BJ (cell line): Measurements from ENCODE around the gene ORM2. TPM values are rescaled to one million over a fixed set of nuclear protein-coding genes. Genes with fewer than 3 reads are reported as not detected.

ENCODE experiments used
- CTCF ChIA-PET: fragments of 350-600 bp; formaldehyde crosslinking; extraction: SDS; loops from one replicate; lab custom pipeline; 2021; ENCODE audit warnings: antibody characterized with exemption, inconsistent platforms; lab: Yijun Ruan, JAX
- POLR2A ChIA-PET: fragments of 300-600 bp; sonication (Branson Sonifier 250); formaldehyde crosslinking; extraction: SDS; loops from one replicate; lab custom pipeline; 2021; ENCODE audit warnings: antibody characterized with exemption; lab: Charles Lee
- DNase-seq: peaks from one replicate; pipeline ENCODE4 v3.0.0-alpha.2; 2011; ENCODE audit warnings: low read depth
- H3K27me3 ChIP-seq: 2 replicates; pipeline ENCODE4 v1.6.0; 2011; ENCODE audit warnings: low read length; ENCODE audit not compliant: control insufficient read depth, insufficient read depth
- H3K36me3 ChIP-seq: 2 replicates; pipeline ENCODE4 v1.5.1; 2011; ENCODE audit warnings: low read length; ENCODE audit not compliant: control insufficient read depth, insufficient read depth
- H3K4me3 ChIP-seq: 2 replicates; pipeline ENCODE4 v1.5.1; 2011; ENCODE audit warnings: low read depth, mild to moderate bottlenecking, control low read depth, low read length
- polyA plus RNA-seq: library from polyadenylated mRNA; depleted of rRNA; stranded (reverse); fragments of >200 nt; gene quantifications from 2 replicates; pipeline ENCODE4 v1.2.3, GENCODE V29; 2011
- TF ChIP-seq, protein P1 (sequence below): IDR thresholded peaks from 2 replicates; pipeline ENCODE4 v1.5.1; 2011; ENCODE audit warnings: low read depth, mild to moderate bottlenecking, control low read depth, inconsistent platforms, low read length, moderate library complexity; ENCODE audit not compliant: insufficient read depth

Gene ORM2
- polyA plus RNA-seq, 1 experiment, result not detected

DNA sequence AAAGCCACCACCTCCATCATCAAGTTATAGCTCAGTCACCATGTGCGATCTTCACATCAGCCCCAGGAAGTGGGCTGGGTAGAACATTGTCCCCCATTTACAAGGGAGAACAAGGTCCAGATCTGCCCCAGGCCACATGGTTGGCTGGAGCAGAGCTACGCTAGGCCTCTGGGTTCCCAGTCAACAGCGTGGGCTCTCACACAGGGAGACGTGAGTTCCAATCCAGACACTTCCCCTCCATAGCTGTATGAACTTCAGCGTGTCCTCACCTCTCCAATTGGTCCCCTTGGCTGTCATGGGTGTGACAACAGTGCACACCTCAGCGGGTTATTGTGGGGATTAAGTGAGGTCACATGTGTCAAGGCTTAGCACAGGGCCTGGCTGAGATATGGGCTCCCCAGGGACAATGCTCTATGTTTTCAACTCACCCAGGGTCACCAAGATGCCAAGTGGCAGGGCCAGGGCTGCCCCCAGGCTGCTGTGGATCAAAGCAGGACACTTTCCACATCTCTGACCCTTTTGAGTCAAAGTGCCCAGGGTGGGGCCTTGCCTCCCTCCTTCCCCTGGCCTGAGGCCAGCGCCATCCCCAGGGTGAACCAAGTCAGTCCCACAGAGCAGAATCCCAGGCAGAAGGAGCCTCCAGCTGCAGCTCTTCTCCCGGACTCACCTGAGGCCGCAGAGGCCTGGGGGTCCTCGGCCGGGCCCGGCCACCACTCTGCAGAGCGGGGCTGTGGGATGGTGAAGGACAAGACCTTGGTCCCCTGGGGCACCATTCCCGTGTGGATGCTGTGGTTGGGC is 38.3 kb downstream of the ORM2 start:
- no peak overlapping the region for H3K4me3 ChIP-seq
- TF ChIP-seq, protein P1, sequence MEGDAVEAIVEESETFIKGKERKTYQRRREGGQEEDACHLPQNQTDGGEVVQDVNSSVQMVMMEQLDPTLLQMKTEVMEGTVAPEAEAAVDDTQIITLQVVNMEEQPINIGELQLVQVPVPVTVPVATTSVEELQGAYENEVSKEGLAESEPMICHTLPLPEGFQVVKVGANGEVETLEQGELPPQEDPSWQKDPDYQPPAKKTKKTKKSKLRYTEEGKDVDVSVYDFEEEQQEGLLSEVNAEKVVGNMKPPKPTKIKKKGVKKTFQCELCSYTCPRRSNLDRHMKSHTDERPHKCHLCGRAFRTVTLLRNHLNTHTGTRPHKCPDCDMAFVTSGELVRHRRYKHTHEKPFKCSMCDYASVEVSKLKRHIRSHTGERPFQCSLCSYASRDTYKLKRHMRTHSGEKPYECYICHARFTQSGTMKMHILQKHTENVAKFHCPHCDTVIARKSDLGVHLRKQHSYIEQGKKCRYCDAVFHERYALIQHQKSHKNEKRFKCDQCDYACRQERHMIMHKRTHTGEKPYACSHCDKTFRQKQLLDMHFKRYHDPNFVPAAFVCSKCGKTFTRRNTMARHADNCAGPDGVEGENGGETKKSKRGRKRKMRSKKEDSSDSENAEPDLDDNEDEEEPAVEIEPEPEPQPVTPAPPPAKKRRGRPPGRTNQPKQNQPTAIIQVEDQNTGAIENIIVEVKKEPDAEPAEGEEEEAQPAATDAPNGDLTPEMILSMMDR, result no peak
- POLR2A ChIA-PET, result no interaction called here
- peaks cover 14% of the 10 kb centered on the region for H3K36me3 ChIP-seq
- CTCF ChIA-PET, result interaction anchor here (1.4 kb wide), 1 partner anchor 30 kb away, joined by 4 read pairs; no protein-coding TSS in a partner anchor
- H3K27me3 ChIP-seq, result no peaks in the 10 kb centered on the region
- DNase-seq, result no peak

DNA sequence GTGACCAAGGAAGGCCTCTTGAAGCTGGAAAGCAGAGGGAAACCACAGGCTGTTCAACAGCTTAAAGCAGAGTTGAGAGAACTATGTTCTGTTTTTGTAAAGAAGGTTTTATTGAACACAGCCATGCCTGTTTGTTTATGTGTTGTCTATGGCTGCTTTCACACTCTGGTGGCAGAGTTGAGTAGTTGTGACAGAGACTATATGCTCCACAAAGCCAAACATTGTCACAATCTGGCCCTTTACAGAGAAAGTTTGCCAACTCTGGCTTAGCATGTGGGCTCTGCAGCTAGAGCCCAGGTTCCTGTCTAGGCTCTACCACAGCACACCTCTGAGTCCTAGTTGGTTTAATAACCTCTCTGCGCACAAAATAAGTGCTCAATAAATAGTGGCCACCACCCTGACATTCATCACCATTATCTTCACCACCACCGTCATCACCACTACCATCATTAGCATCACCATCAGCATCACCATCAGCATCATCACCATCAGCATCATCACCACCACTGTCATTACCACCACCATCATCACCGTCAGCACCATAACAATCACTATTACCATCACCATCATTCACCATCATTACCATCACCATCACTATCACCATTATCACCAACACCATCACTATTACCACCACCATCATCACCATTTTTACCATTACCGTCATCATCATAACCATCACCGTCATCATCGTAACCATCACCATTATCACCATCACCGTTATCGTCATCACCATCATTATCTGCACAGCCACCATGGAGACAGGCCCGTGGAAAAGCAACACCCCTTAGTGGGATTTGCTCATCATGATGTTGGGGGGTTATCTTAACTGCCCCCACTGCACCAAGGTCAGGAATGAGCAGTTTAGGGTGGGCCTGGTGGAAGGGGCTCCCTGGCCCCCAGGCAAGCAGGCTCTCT is 39.8 kb downstream of the ORM2 start:
- H3K27me3 ChIP-seq, result no peaks in the 10 kb centered on the region
- peaks cover 18% of the 10 kb centered on the region for H3K36me3 ChIP-seq
- ChIA-PET CTCF (interaction anchor here (1.1 to 1.4 kb wide), 2 partner anchors 17 to 31 kb away, joined by 3 to 4 read pairs; no protein-coding TSS in a partner anchor), POLR2A (no interaction called here)
- no peak for DNase-seq
- TF ChIP-seq, protein P1, result no peak
- no peak overlapping the region for H3K4me3 ChIP-seq

DNA sequence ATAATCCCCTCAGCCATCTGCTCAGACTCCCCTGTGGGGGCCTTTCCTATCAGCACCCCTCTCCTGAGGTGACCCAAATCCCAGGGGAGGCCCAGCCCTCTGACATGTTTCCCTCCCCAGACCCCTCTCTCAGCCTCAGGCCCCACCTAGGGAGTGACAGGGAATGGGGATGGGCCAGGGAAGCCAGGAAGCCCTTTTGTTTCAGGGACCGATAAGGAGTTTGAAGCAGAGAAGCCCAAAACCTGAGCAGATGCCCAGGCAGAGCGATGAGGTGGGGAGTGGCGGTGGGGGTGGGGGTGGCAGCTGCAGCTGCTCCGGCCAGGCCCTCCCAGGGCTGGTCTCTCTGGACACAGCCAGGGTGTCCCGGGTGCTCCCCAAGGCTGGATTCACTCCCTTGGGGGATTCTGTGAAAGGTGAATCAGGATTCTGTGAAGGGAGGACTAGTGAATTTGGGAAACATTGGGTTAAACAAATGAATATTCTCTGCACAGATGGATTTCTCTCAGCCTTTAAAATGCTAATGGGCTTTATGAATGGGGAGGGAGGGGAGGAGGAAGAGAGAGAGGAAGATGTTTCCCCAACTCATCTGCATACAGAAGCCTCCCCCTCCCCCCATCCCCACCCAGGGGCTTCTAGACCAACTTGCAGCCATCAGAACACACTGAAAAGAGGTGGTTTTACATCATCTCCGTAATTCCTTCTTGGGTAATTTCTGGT is 40.7 kb downstream of the ORM2 start:
- CTCF ChIA-PET, result interaction anchor here (1.1 to 1.3 kb wide), 2 partner anchors 31 to 35 kb away, joined by 3 to 8 read pairs; no protein-coding TSS in a partner anchor

DNA sequence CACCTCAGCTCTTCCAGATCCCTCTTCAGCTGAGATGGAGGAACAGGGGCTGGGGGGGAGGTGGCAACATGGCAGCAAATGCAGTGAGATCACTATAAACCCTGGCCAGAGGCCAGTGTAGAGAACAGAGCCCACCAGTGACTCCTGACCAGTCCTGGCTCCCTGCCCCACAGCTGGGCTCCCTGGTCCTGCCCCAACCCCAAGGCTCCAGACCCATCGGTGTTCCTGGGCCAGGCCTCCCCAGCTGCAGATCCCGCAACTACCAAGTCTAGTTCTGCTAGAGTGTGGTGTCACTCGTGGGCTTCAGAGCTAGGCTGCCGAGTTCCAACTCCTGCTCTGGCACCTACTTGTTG is 41.3 kb downstream of the ORM2 start:
- TF ChIP-seq, protein P1, result no peak
- H3K27me3 ChIP-seq, result no peaks in the 10 kb centered on the region
- H3K4me3 ChIP-seq, result no peak overlapping the region
- ChIA-PET POLR2A (no interaction called here), CTCF (interaction anchor here (1.1 to 1.4 kb wide), 3 partner anchors 16 to 35 kb away, joined by 3 to 8 read pairs (median 4); partner anchors contain the start of gene AKNA)
- H3K36me3 ChIP-seq, result peaks cover 18% of the 10 kb centered on the region
- no peak for DNase-seq

More for the DNA sequence above, 40.7 kb downstream of the ORM2 start:
- Histone ChIP-seq H3K4me3 (no peak overlapping the region), H3K36me3 (peaks cover 18% of the 10 kb centered on the region), H3K27me3 (no peaks in the 10 kb centered on the region)
- POLR2A ChIA-PET, result no interaction called here
- DNase-seq, result no peak
- TF ChIP-seq, protein P1, result no peak
